A549 (cell line): Measurements from ENCODE around the gene GHR. TPM values are rescaled to one million over a fixed set of nuclear protein-coding genes. Genes with fewer than 3 reads are reported as not detected.

Experiments
- ATAC-seq, 2 experiments: fragments of 200-7000 bp in 1 of 2; fragments of >200 bp in 1 of 2; cut with Nextera tagmentation in 1 of 2; cut with Tn5 transposase in 1 of 2; 3 replicates each; pipeline versions ENCODE4 v1.8.0 to v1.9.1; 2018 to 2020; ENCODE audit warnings: mild to moderate bottlenecking in 1 of 2, moderate library complexity in 1 of 2
- CTCF ChIA-PET: fragments of 300-600 bp; sonication (Branson Sonifier 250); formaldehyde crosslinking; extraction: SDS; loops from one replicate; lab custom pipeline; 2021; ENCODE audit warnings: antibody characterized with exemption, inconsistent platforms; lab: Yijun Ruan, JAX
- POLR2A ChIA-PET: fragments of 350-600 bp; formaldehyde crosslinking; extraction: SDS; loops from one replicate; lab custom pipeline; 2021; ENCODE audit warnings: antibody characterized with exemption, inconsistent platforms; lab: Yijun Ruan, JAX
- DNase-seq, 2 experiments: peaks; one replicate each; pipeline versions ENCODE4 v3.0.0 to v3.0.0-alpha.2; 2011 to 2016; ENCODE audit warnings: low read depth in 1 of 2, low spot score in 1 of 2
- FAIRE-seq: peaks from 2 replicates; lab custom pipeline; 2011; peaks lifted over from hg19 to GRCh38; lab: Jason Lieb, UNC
- H3K27ac ChIP-seq, 2 experiments: fragments of >200 bp; sonication (Bioruptor Twin); formaldehyde crosslinking; 3 replicates each; pipeline ENCODE4 v1.5.1; 2016 to 2017
- H3K4me1 ChIP-seq: fragments of >200 bp; sonication (Bioruptor Twin); formaldehyde crosslinking; 3 replicates; pipeline ENCODE4 v1.6.1; 2016
- H3K4me2 ChIP-seq: fragments of >200 bp; sonication (Bioruptor Twin); formaldehyde crosslinking; 3 replicates; pipeline ENCODE4 v1.6.1; 2016
- H3K4me3 ChIP-seq: fragments of >200 bp; sonication (Bioruptor Twin); formaldehyde crosslinking; 3 replicates; pipeline ENCODE4 v1.5.1; 2016
- H3K9me3 ChIP-seq: fragments of >200 bp; sonication (Bioruptor Twin); formaldehyde crosslinking; 3 replicates; pipeline ENCODE4 v1.6.1; 2016
- CBX8 ChIP-seq: fragments of 200-600 bp; sonication (generic); IDR thresholded peaks from 2 replicates; pipeline ENCODE4 v1.6.1; 2016
- CTCF ChIP-seq: fragments of >200 bp; sonication (Bioruptor Twin); formaldehyde crosslinking; IDR thresholded peaks from 3 replicates; pipeline ENCODE4 v1.5.1; 2016
- E2F6 ChIP-seq: IDR thresholded peaks from 2 replicates; pipeline ENCODE4 v1.6.1; 2012; ENCODE audit warnings: low read depth, borderline replicate concordance
- EP300 ChIP-seq, 2 experiments: fragments of >200 bp; sonication (Bioruptor Twin); formaldehyde crosslinking; IDR thresholded peaks; 2 replicates in 1 of 2; 3 replicates in 1 of 2; pipeline ENCODE4 v1.6.1; 2016 to 2017
- ESRRA ChIP-seq: fragments of 150-350 bp; IDR thresholded peaks from 2 replicates; pipeline ENCODE4 v1.6.1; 2014; ENCODE audit warnings: mild to moderate bottlenecking, low read length, borderline replicate concordance
- FOSB ChIP-seq: fragments of 250-450 bp; sonication (Bioruptor Pico); IDR thresholded peaks from 2 replicates; pipeline ENCODE4 v1.5.0; 2020; ENCODE audit warnings: mild to moderate bottlenecking, moderate library complexity
- FOXS1 ChIP-seq: fragments of 250-450 bp; sonication (Bioruptor Pico); IDR thresholded peaks from 2 replicates; pipeline ENCODE4 v1.5.0; 2020; ENCODE audit warnings: mild to moderate bottlenecking, moderate library complexity
- GATA3 ChIP-seq: IDR thresholded peaks from 2 replicates; pipeline ENCODE4 v1.6.1; 2012; ENCODE audit warnings: borderline replicate concordance
- HOXB5 ChIP-seq: fragments of 250-450 bp; sonication (Bioruptor Pico); IDR thresholded peaks from 2 replicates; pipeline ENCODE4 v1.5.0; 2020; ENCODE audit warnings: mild to moderate bottlenecking, moderate library complexity
- JUN ChIP-seq, 2 experiments: fragments of >200 bp; sonication (Bioruptor Twin); formaldehyde crosslinking; IDR thresholded peaks; 2 replicates in 1 of 2; 3 replicates in 1 of 2; pipeline ENCODE4 v1.6.1; 2016 to 2017
- MAFK ChIP-seq: fragments of 450-650 bp; IDR thresholded peaks from 2 replicates; pipeline ENCODE4 v1.6.1; 2014; ENCODE audit not compliant: partially characterized antibody
- MYC ChIP-seq: IDR thresholded peaks from 2 replicates; pipeline ENCODE4 v1.6.1; 2012; ENCODE audit warnings: mild to moderate bottlenecking, inconsistent platforms, low read length, improper control_type of control experiment, borderline replicate concordance
- NFE2L2 ChIP-seq: fragments of 150-350 bp; conservative IDR thresholded peaks from 2 replicates; pipeline ENCODE4 v1.6.1; 2014; ENCODE audit warnings: low read length
- NPAS2 ChIP-seq: fragments of 250-450 bp; sonication (Bioruptor Pico); IDR thresholded peaks from 2 replicates; pipeline ENCODE4 v1.8.0; 2022; ENCODE audit warnings: mild to moderate bottlenecking, moderate library complexity, borderline replicate concordance
- PBX3 ChIP-seq: IDR thresholded peaks from 2 replicates; pipeline ENCODE4 v1.6.1; 2012
- POLR2A ChIP-seq: IDR thresholded peaks from 2 replicates; pipeline ENCODE4 v1.6.1; 2012; ENCODE audit warnings: mild to moderate bottlenecking, low read length
- RAD21 ChIP-seq, 2 experiments: fragments of >200 bp in 1 of 2; sonication (Bioruptor Twin) in 1 of 2; formaldehyde crosslinking in 1 of 2; IDR thresholded peaks in 1 of 2; conservative IDR thresholded peaks in 1 of 2; 2 replicates in 1 of 2; 3 replicates in 1 of 2; pipeline ENCODE4 v1.6.1; 2012 to 2018; ENCODE audit warnings: inconsistent platforms in 1 of 2
- RARB ChIP-seq: fragments of 250-450 bp; sonication (Bioruptor Pico); IDR thresholded peaks from 2 replicates; pipeline ENCODE4 v1.8.0; 2021; ENCODE audit warnings: mild to moderate bottlenecking, moderate library complexity
- RNF2 ChIP-seq: fragments of 200-600 bp; sonication (generic); IDR thresholded peaks from 2 replicates; pipeline ENCODE4 v1.6.1; 2016; ENCODE audit warnings: low read depth, mild to moderate bottlenecking, antibody characterized with exemption, moderate library complexity, borderline replicate concordance
- TFCP2L1 ChIP-seq: fragments of 250-450 bp; sonication (Bioruptor Pico); IDR thresholded peaks from 2 replicates; pipeline ENCODE4 v1.5.0; 2021; ENCODE audit warnings: mild to moderate bottlenecking
- ZC3H11A ChIP-seq: fragments of 450-650 bp; IDR thresholded peaks from 2 replicates; pipeline ENCODE4 v1.6.1; 2014; ENCODE audit warnings: antibody characterized with exemption, mild to moderate bottlenecking
- WGBS: methylation state at CpG from one replicate; pipeline ENCODE4 v1.1.6; 2017; ENCODE audit errors: missing lambda C conversion rate; 5-methylcytosine and 5-hydroxymethylcytosine counted together
- polyA plus RNA-seq, 4 experiments: library from polyadenylated mRNA; depleted of rRNA in 3 of 4; stranded (reverse); fragments of >200 nt; fragmentation: RNase III in 1 of 4; extraction: RNeasy Plus Mini Kit Qiagen cat#74134 plus additional on column Dnase treatment in 1 of 4; gene quantifications; 2 replicates in 3 of 4; 3 replicates in 1 of 4; pipeline ENCODE4 v1.2.3, GENCODE V29; 2011 to 2017

The GHR gene
- polyA plus RNA-seq, 2 of the 4 experiments (the other 2 are of a cell fraction) = 0.05 TPM; not detected in 1

- 48% methylated on average over 9 of the region's 9 CpGs for WGBS
- Histone ChIP-seq H3K27ac (no peak overlapping the region), H3K4me3 (no peak overlapping the region), H3K4me2 (no peak overlapping the region), H3K9me3 (no peaks in the 10 kb centered on the region), H3K4me1 (no peaks in the 10 kb centered on the region)
- CTCF ChIA-PET = interaction anchor here (0.8 to 0.9 kb wide), 2 partner anchors 13 to 69 kb away, joined by 3 to 6 read pairs; no protein-coding TSS in a partner anchor
- no peak for ATAC-seq
- DNase-seq = no peak
- POLR2A ChIA-PET = no interaction called here
- TF ChIP-seq CTCF = no peak
- no peak for TF ChIP-seq NFE2L2
- no peak for TF ChIP-seq PBX3
- TF ChIP-seq TFCP2L1 (CRISPR knock-in tag) = no peak
- FAIRE-seq = no peak
Observed at GRCh38 chr5:42513246-42513645, 90.0 kb downstream of the GHR start.

DNA sequence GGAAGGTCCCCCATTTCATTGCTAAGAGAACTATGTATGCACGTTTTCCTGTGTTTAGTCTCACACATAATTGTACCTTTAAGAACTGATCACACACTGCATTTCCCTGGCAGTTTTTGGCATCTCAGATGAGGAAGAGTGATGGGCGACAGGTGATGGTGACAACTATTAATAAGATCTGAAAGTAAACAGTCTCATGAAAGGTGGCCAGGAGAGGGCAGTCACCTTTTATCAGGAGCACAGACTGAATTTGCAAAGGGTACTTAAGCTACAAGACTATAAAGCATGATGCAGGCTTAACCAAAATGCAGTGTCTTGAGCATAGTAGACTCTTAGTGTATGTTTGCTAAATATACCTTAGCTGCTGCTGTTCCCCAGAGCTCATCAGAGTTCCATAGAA, 91.5 kb downstream of the GHR start:
- ATAC-seq (no peak), DNase-seq (peak in 1 of 2 experiments; percentile 9), FAIRE-seq (no peak)
- H3K4me2 ChIP-seq = no peak overlapping the region
- no peaks in the 10 kb centered on the region for H3K4me1 ChIP-seq
- POLR2A ChIA-PET = no interaction called here
- WGBS = 0% methylated on average over 2 of the region's 2 CpGs
- TF ChIP-seq ZC3H11A = no peak
- no peak for TF ChIP-seq EP300 (IDR thresholded peaks at IDR 0.05)
- no peak for TF ChIP-seq JUN (IDR thresholded peaks at IDR 0.05)
- TF ChIP-seq RAD21 (conservative IDR thresholded peaks at IDR 0.05 in 1 of 2, IDR thresholded peaks at IDR 0.05 in 1 of 2) = 0 out of 5 replicates have a peak, but pooled peaks of 1 of the 2 experiments have one; percentile 9
- no peak overlapping the region for H3K27ac ChIP-seq
- no peak overlapping the region for H3K4me3 ChIP-seq
- CTCF ChIA-PET = interaction anchor here (1.0 kb wide), 1 partner anchor 91 kb away, joined by 3 read pairs; the partner anchor contains the start of gene GHR
- H3K9me3 ChIP-seq = no peaks in the 10 kb centered on the region

GRCh38 chr5:42515504-42515903, 92.3 kb downstream of the GHR start:
- H3K4me3 ChIP-seq = no peak overlapping the region
- no peaks in the 10 kb centered on the region for H3K4me1 ChIP-seq
- DNase-seq = no peak
- no peak for ATAC-seq
- no peak for FAIRE-seq
- TF ChIP-seq MAFK (no peak), RAD21 (conservative IDR thresholded peaks at IDR 0.05 in 1 of 2, IDR thresholded peaks at IDR 0.05 in 1 of 2) (no peak), RNF2 (no peak), POLR2A (no peak), GATA3 (no peak), EP300 (IDR thresholded peaks at IDR 0.05) (no peak), CBX8 (no peak), HOXB5 (CRISPR knock-in tag) (no peak), JUN (IDR thresholded peaks at IDR 0.05) (no peak), E2F6 (no peak), MYC (no peak), NPAS2 (no peak), RARB (CRISPR knock-in tag) (no peak), TFCP2L1 (CRISPR knock-in tag) (no peak), FOSB (CRISPR knock-in tag) (no peak), FOXS1 (no peak), NFE2L2 (no peak), ESRRA (no peak)
- no peak overlapping the region for H3K27ac ChIP-seq
- ChIA-PET POLR2A (no interaction called here), CTCF (interaction anchor here (0.6 to 1.1 kb wide), 2 partner anchors 11 to 30 kb away, joined by 3 to 4 read pairs; no protein-coding TSS in a partner anchor)
- no peaks in the 10 kb centered on the region for H3K9me3 ChIP-seq
- no peak overlapping the region for H3K4me2 ChIP-seq
- 11% methylated on average over 3 of the region's 3 CpGs for WGBS
